ENCODE measurements around the gene HAPLN3.

The HAPLN3 gene

GRCh38 chr15:88843334-88843733 is 52.0 kb downstream of the HAPLN3 start:
- no peak overlapping the region for H3K4me3 ChIP-seq (ENCODE audit: low read depth, low read length)
- no peak for DNase-seq (ENCODE audit: low read depth, low spot score)
- no peak for TF ChIP-seq CTCF (IDR thresholded peaks at IDR 0.05; ENCODE audit: insufficient read depth, low read length, missing control alignments)
- ChIA-PET CTCF (interaction anchor here (2.4 kb wide), 1 partner anchor 8 kb away, joined by 12 read pairs; no protein-coding TSS in a partner anchor), POLR2A (no interaction called here)

- CTCF ChIA-PET, result interaction anchor here (1.8 kb wide), 1 partner anchor 185 kb away, joined by 6 read pairs; no protein-coding TSS in a partner anchor
- TF ChIP-seq CTCF (IDR thresholded peaks at IDR 0.05; ENCODE audit: insufficient read depth, low read length, missing control alignments), result no peak
- H3K4me3 ChIP-seq (ENCODE audit: low read depth, low read length), result no peak overlapping the region
- DNase-seq (ENCODE audit: low read depth, low spot score), result no peak
- POLR2A ChIA-PET, result no interaction called here
Measured at GRCh38 chr15:88842156-88842555, 53.2 kb downstream of the HAPLN3 start.

GRCh38 chr15:88841236-88841635 is 54.1 kb downstream of the HAPLN3 start:
- ChIA-PET POLR2A (no interaction called here), CTCF (interaction anchor here (1.8 kb wide), 1 partner anchor 184 kb away, joined by 6 read pairs; no protein-coding TSS in a partner anchor)

GRCh38 chr15:88839961-88840360 is 55.4 kb downstream of the HAPLN3 start:
- H3K4me3 ChIP-seq (ENCODE audit: low read depth, low read length), result no peak overlapping the region
- TF ChIP-seq CTCF (IDR thresholded peaks at IDR 0.05; ENCODE audit: insufficient read depth, low read length, missing control alignments), result no peak
- DNase-seq (ENCODE audit: low read depth, low spot score), result no peak
- ChIA-PET POLR2A (no interaction called here), CTCF (interaction anchor here (1.1 to 13.7 kb wide), 2 partner anchors 39 to 183 kb away, joined by 3 to 385 read pairs; no protein-coding TSS in a partner anchor)

More at GRCh38 chr15:88841236-88841635, 54.1 kb downstream of the HAPLN3 start:
- TF ChIP-seq CTCF (IDR thresholded peaks at IDR 0.05; ENCODE audit: insufficient read depth, low read length, missing control alignments), result no peak
- H3K4me3 ChIP-seq (ENCODE audit: low read depth, low read length), result no peak overlapping the region
- no peak for DNase-seq (ENCODE audit: low read depth, low spot score)

GRCh38 chr15:88839146-88839545 is 56.2 kb downstream of the HAPLN3 start:
- no peak for TF ChIP-seq CTCF (IDR thresholded peaks at IDR 0.05; ENCODE audit: insufficient read depth, low read length, missing control alignments)
- DNase-seq (ENCODE audit: low read depth, low spot score), result no peak
- ChIA-PET CTCF (interaction anchor here (0.6 to 13.7 kb wide), 2 partner anchors 172 to 182 kb away, joined by 3 to 385 read pairs; no protein-coding TSS in a partner anchor), POLR2A (no interaction called here)
- H3K4me3 ChIP-seq (ENCODE audit: low read depth, low read length), result no peak overlapping the region

- TF ChIP-seq CTCF (IDR thresholded peaks at IDR 0.05; ENCODE audit: insufficient read depth, low read length, missing control alignments), result no peak
- H3K4me3 ChIP-seq (ENCODE audit: low read depth, low read length), result no peak overlapping the region
- CTCF ChIA-PET, result interaction anchor here (13.7 kb wide), 1 partner anchor 181 kb away, joined by 385 read pairs; no protein-coding TSS in a partner anchor
- POLR2A ChIA-PET, result no interaction called here
- no peak for DNase-seq (ENCODE audit: low read depth, low spot score)
Measured at GRCh38 chr15:88838667-88839066, 56.7 kb downstream of the HAPLN3 start.
